ENCODE measurements around the gene MIA2. TPM values are rescaled to one million over a fixed set of nuclear protein-coding genes. Genes with fewer than 3 reads are reported as not detected.

Gene MIA2
- total and polyA plus RNA-seq, 4 donors, result 39.2 to 106 (median 56.4) TPM

GRCh38 chr14:39289523-39289922, 55.8 kb downstream of the MIA2 start:
- 78% methylated on average over 1 of the region's 1 CpG for WGBS
- Histone ChIP-seq H3K27ac (ENCODE audit: low read depth in 1 of 2, low read length in 2 of 2) (no peak overlapping the region), H3K4me1 (ENCODE audit: control insufficient read depth in 4 of 4, insufficient read depth in 4 of 4, low read length in 3 of 4) (peaks cover 0 to 5% (median 0%) of the 10 kb centered on the region in 4 donors), H3K9me3 (ENCODE audit: control insufficient read depth in 4 of 4, low read length in 3 of 4) (no peaks in the 10 kb centered on the region), H3K27me3 (ENCODE audit: control insufficient read depth in 4 of 4, insufficient read depth in 4 of 4, low read length in 3 of 4) (no peaks in the 10 kb centered on the region), H3K4me3 (ENCODE audit: low read depth in 1 of 3, low read length in 3 of 3) (no peak overlapping the region), H3K36me3 (ENCODE audit: control insufficient read depth in 4 of 4, insufficient read depth in 3 of 4, low read depth in 1 of 4, low read length in 3 of 4) (peaks cover 3 to 38% (median 30%) of the 10 kb centered on the region in 4 donors), H3K9ac (ENCODE audit: low read depth in 1 of 2, low read length in 2 of 2) (no peak overlapping the region)
- TF ChIP-seq ZBTB33 (IDR thresholded peaks at IDR 0.05), result no peak
- TF ChIP-seq YY1 (IDR thresholded peaks at IDR 0.05), result no peak
- TF ChIP-seq FOXA2 (IDR thresholded peaks at IDR 0.05), result no peak
- no peak for TF ChIP-seq ATF3 (IDR thresholded peaks at IDR 0.05)
- TF ChIP-seq RAD21 (IDR thresholded peaks at IDR 0.05), result no peak
- no peak for TF ChIP-seq NR2F2 (IDR thresholded peaks at IDR 0.05)
- no peak for TF ChIP-seq JUND (IDR thresholded peaks at IDR 0.05)
- TF ChIP-seq SP1 (IDR thresholded peaks at IDR 0.05), result no peak
- TF ChIP-seq GABPA (IDR thresholded peaks at IDR 0.05 in 1 of 2, conservative IDR thresholded peaks at IDR 0.05 in 1 of 2), result no peak
- no peak for TF ChIP-seq REST (IDR thresholded peaks at IDR 0.05)
- no peak for DNase-seq (ENCODE audit: low spot score)

GRCh38 chr14:39291701-39292100, 58.0 kb downstream of the MIA2 start:
- H3K36me3 ChIP-seq (ENCODE audit: control insufficient read depth in 4 of 4, insufficient read depth in 3 of 4, low read depth in 1 of 4, low read length in 3 of 4), result peaks cover 6 to 53% (median 43%) of the 10 kb centered on the region in 4 donors
- TF ChIP-seq ZBTB33 (IDR thresholded peaks at IDR 0.05), result no peak
- no peak for DNase-seq (ENCODE audit: low spot score)

More at GRCh38 chr14:39291701-39292100, 58.0 kb downstream of the MIA2 start:
- no peak overlapping the region for H3K27ac ChIP-seq (ENCODE audit: low read depth in 1 of 2, low read length in 2 of 2)
- H3K27me3 ChIP-seq (ENCODE audit: control insufficient read depth in 4 of 4, insufficient read depth in 4 of 4, low read length in 3 of 4), result no peaks in the 10 kb centered on the region
- WGBS, result 73% methylated on average over 4 of the region's 4 CpGs
- peaks cover 0 to 5% (median 0%) of the 10 kb centered on the region in 4 donors for H3K4me1 ChIP-seq (ENCODE audit: control insufficient read depth in 4 of 4, insufficient read depth in 4 of 4, low read length in 3 of 4)
- H3K4me3 ChIP-seq (ENCODE audit: low read depth in 1 of 3, low read length in 3 of 3), result no peak overlapping the region
- no peaks in the 10 kb centered on the region for H3K9me3 ChIP-seq (ENCODE audit: control insufficient read depth in 4 of 4, low read length in 3 of 4)
- H3K9ac ChIP-seq (ENCODE audit: low read depth in 1 of 2, low read length in 2 of 2), result no peak overlapping the region

Measured in liver (tissue), 9 donors.